ENCODE measurements around the gene PLIN3.
"Not testable (repeated sequence)": the region's sequence is repeated elsewhere in the genome, so short reads cannot be mapped to it uniquely, and the experiment has no call there.

The PLIN3 gene

GRCh38 chr19:4811328-4812131 lies 55.9 kb downstream of the PLIN3 start:
- DNase-seq (ENCODE audit: low read depth): peak; percentile 78

DNA sequence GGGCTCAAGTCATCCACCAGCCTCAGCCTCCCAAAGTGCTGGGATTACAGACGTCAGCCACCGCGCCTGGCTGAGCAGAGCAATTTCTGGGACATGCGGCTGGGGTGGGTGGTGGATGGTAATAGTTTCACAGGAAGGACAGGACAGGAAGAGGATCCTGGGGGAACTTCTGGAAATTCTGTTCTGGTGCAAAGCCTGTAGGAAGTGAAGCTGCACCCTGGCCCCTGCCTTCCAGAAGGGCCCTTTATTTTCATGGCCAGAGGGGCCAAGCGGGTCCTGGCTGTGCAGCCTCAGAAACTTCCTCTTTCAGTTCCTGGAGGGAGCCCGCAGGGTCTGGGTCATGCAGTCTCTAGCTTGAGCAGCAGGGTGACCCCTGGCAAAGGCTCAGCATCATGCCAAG lies 60.3 kb downstream of the PLIN3 start:
- no peak for DNase-seq (ENCODE audit: low read depth)

- DNase-seq (ENCODE audit: low read depth): no peak
These were observed 61.1 kb downstream of the PLIN3 start for GRCh38 chr19:4806384-4806783.

- DNase-seq (ENCODE audit: low read depth): not testable (repeated sequence)
These were observed 62.3 kb downstream of the PLIN3 start for GRCh38 chr19:4805140-4805539.

GRCh38 chr19:4803736-4804695 lies 63.5 kb downstream of the PLIN3 start:
- peak; percentile 77 for DNase-seq (ENCODE audit: low read depth)

GRCh38 chr19:4802711-4803110 lies 64.8 kb downstream of the PLIN3 start:
- DNase-seq (ENCODE audit: low read depth): no peak

- no peak for DNase-seq (ENCODE audit: low read depth)
These were observed 66.3 kb downstream of the PLIN3 start for GRCh38 chr19:4801085-4801619.

GRCh38 chr19:4800591-4801081 lies 66.8 kb downstream of the PLIN3 start:
- DNase-seq (ENCODE audit: low read depth): no peak

GRCh38 chr19:4795400-4795799 lies 72.1 kb downstream of the PLIN3 start:
- DNase-seq (ENCODE audit: low read depth): peak; percentile 56

DNA sequence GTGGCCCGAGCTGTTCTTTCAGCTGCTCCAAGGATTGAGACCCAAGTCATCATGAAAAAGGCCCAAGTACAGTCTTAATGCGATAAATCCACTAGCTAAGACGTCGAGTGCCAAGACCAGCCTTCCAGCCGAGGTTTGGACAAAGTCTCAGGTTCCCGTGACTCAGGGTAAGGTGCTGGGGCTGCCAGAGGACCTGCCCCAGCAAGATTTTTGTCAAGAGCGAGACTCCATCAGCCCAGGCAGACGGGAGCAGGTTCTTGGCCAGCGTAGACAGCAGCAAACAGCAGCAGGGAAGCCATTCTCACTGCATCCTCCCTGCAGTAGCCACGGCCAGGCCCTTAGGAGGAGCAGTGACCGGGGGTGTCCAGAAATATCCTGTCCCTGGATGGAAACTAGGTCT lies 72.5 kb downstream of the PLIN3 start:
- DNase-seq (ENCODE audit: low read depth): no peak

DNA sequence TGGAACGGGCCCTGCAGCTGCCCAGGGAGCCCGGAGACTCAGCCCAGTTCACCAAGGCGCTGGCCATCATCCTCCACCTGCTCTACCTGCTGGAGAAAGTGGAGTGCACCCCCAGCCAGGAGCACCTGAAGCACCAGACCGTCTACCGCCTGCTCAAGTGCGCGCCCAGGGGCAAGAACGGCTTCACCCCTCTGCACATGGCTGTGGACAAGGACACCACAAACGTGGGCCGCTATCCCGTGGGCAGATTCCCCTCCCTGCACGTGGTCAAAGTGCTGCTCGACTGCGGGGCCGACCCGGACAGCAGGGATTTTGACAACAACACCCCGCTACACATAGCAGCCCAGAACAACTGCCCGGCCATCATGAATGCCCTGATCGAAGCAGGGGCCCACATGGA lies 74.2 kb downstream of the PLIN3 start:
- not testable (repeated sequence) for DNase-seq (ENCODE audit: low read depth)

- not testable (repeated sequence) for DNase-seq (ENCODE audit: low read depth)
These were observed 74.6 kb downstream of the PLIN3 start for GRCh38 chr19:4792866-4793195.

DNA sequence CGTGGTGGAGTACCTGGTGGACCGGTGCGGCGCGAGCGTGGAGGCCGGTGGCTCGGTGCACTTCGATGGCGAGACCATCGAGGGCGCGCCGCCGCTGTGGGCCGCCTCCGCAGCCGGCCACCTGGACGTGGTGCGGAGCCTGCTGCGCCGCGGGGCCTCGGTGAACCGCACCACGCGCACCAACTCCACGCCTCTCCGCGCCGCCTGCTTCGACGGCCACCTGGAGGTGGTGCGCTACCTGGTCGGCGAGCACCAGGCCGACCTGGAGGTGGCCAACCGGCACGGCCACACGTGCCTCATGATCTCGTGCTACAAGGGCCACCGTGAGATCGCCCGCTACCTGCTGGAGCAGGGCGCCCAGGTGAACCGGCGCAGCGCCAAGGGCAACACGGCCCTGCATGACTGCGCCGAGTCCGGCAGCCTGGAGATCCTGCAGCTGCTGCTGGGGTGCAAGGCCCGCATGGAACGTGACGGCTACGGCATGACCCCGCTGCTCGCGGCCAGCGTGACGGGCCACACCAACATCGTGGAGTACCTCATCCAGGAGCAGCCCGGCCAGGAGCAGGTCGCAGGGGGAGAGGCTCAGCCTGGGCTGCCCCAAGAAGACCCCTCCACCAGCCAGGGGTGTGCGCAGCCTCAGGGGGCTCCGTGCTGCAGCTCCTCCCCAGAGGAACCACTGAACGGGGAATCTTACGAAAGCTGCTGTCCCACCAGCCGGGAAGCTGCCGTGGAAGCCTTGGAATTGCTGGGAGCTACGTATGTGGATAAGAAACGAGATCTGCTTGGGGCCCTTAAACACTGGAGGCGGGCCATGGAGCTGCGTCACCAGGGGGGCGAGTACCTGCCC lies 75.2 kb downstream of the PLIN3 start:
- not testable (repeated sequence) for DNase-seq (ENCODE audit: low read depth)

- DNase-seq (ENCODE audit: low read depth): peak; percentile 100
These were observed 76.1 kb downstream of the PLIN3 start, which contains the start of gene FEM1A for GRCh38 chr19:4791183-4792018. Gene FEM1A, plus strand, starts transcription at chr19:4791734. Its CDS starts 121 bp downstream, at chr19:4791855.

All from ELR (cell line).